ENCODE measurements around the gene PITPNB. TPM values are rescaled to one million over a fixed set of nuclear protein-coding genes. Genes with fewer than 3 reads are reported as not detected.

PITPNB gene
- polyA plus RNA-seq, 1 donor: 40.0 TPM

GRCh38 chr22:27833803-27834202 lies 85.3 kb downstream of the PITPNB start:
- no peak for DNase-seq (ENCODE audit: low read depth)

GRCh38 chr22:27832606-27833005 lies 86.5 kb downstream of the PITPNB start:
- DNase-seq (ENCODE audit: low read depth): no peak

- no peak for DNase-seq (ENCODE audit: low read depth)
These were observed 89.4 kb downstream of the PITPNB start for GRCh38 chr22:27829620-27830019.

GRCh38 chr22:27827604-27828587 lies 91.2 kb downstream of the PITPNB start:
- DNase-seq (ENCODE audit: low read depth): no peak

- DNase-seq (ENCODE audit: low read depth): no peak
These were observed 93.9 kb downstream of the PITPNB start for GRCh38 chr22:27825174-27825573.

GRCh38 chr22:27823221-27823620 lies 95.8 kb downstream of the PITPNB start:
- DNase-seq (ENCODE audit: low read depth): no peak

GRCh38 chr22:27820896-27821866 lies 97.9 kb downstream of the PITPNB start:
- DNase-seq (ENCODE audit: low read depth): no peak

- DNase-seq (ENCODE audit: low read depth): no peak
These were observed 102.5 kb downstream of the PITPNB start for GRCh38 chr22:27816552-27816951.

- DNase-seq (ENCODE audit: low read depth): no peak
These were observed 103.1 kb downstream of the PITPNB start for GRCh38 chr22:27815826-27816530.

- no peak for DNase-seq (ENCODE audit: low read depth)
These were observed 104.1 kb downstream of the PITPNB start for GRCh38 chr22:27814993-27815392.

- DNase-seq (ENCODE audit: low read depth): no peak
These were observed 107.3 kb downstream of the PITPNB start for GRCh38 chr22:27811778-27812177.

- DNase-seq (ENCODE audit: low read depth): no peak
These were observed 108.4 kb downstream of the PITPNB start for GRCh38 chr22:27810609-27811151.

- DNase-seq (ENCODE audit: low read depth): no peak
These were observed 109.1 kb downstream of the PITPNB start for GRCh38 chr22:27809700-27810608.

GRCh38 chr22:27809226-27809603 lies 109.8 kb downstream of the PITPNB start:
- no peak for DNase-seq (ENCODE audit: low read depth)

GRCh38 chr22:27808451-27809225 lies 110.4 kb downstream of the PITPNB start:
- DNase-seq (ENCODE audit: low read depth): no peak

- no peak for DNase-seq (ENCODE audit: low read depth)
These were observed 113.2 kb downstream of the PITPNB start for GRCh38 chr22:27805841-27806240.

- DNase-seq (ENCODE audit: low read depth): no peak
These were observed 114.4 kb downstream of the PITPNB start for GRCh38 chr22:27804470-27805297.

- no peak for DNase-seq (ENCODE audit: low read depth)
These were observed 115.1 kb downstream of the PITPNB start for GRCh38 chr22:27803841-27804415.
